ENCODE measurements around the gene SLC35F1.

SLC35F1 gene

DNA sequence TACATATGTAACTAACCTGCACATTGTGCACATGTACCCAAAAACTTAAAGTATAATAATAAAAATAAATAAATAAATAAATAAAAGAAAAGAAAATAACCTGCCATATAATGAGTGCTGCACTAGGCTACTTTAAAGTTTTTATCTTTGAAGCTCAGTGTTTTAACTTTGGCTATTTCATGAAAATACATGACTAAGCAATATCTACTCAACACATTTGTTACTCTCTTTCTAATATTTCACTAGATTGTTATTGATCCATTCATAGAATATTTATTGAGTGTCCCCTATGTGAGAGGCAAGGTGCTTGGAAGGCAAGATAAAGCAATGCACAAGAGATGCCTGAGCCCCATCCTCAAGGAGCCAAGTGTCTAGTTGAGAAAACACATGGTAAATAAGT lies 221.7 kb downstream of the SLC35F1 start:
- no peak for DNase-seq

GRCh38 chr6:118134206-118134605 lies 227.1 kb downstream of the SLC35F1 start:
- no peak for DNase-seq

- DNase-seq: no peak
Observed at GRCh38 chr6:118134736-118135135, 227.7 kb downstream of the SLC35F1 start.

DNA sequence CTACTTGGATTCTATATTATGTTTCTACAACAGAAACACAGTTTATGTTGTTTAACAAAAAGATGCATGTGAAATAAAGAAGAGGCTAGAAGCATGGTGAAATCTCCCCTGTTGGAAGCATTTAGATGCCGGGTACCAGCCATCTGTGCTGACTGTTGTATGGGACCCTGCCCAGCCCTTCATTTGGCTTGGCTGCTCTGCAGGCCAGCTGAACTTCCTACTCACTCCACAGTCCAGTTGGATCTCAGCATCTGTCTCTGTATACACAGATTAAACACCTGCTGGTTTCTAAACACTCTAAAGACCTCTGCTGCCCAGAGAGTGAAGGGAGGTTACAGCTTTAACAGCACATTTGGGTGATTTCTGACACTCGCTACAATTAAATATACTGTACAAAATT lies 228.3 kb downstream of the SLC35F1 start:
- no peak for DNase-seq

- no peak for DNase-seq
Observed at GRCh38 chr6:118141211-118141610, 234.1 kb downstream of the SLC35F1 start.

GRCh38 chr6:118146584-118146983 lies 239.5 kb downstream of the SLC35F1 start:
- DNase-seq: no peak

DNA sequence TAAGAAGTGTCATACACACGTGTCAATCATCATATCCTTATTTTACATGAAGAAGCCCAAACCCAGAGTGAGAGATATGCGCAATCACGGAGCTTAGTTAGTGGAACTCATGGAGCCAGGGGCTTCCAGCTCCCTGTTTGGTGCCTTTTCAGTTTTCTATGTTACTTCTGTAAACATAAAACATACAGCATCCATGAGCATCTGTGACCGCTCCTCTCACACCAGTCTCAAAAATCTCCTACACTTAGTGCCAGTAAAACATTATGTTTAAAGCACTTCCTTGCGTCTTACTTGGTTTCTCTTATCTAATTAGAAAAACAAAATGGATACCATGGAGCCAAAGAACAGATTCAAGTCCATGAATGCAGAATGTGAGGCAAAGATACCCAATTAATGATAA lies 240.4 kb downstream of the SLC35F1 start:
- DNase-seq: no peak

DNA sequence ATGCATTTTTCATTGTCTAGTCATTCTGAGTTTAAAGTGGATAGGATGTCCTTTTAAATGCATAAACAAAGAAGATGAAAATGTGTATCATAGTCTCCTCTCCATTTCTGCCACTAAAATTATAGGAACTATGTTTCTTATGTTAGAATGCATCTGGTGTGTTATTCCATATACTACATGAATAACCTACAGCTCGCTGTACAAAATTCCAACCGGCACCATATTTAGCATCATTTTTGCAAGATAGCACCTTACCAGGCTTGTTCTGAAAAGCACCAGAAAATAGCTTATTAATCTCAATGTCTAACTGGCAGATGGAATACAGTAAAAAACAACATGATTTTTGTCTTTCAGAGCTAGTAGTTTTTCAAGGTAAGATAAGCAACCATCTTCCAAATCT lies 241.5 kb downstream of the SLC35F1 start:
- DNase-seq: no peak

DNA sequence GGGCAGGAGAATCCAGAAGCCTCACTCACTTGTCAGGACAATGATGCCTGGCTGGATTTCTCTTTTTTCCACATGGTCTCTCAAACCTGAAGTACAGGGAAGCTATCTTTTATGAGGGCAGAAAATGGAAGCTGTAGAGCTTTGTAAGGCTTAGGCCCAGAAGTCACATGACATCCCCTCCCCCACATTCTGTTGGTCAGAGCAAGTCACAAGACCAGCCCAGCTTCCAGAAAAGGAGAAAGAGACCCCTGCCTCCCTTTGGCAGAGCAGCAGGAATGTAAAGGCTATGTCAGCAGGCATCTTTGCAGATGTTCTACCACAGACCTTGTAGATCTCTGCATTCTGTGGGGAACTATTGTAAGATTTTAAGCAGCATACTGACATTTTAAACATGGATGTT lies 245.5 kb downstream of the SLC35F1 start:
- no peak for DNase-seq

DNA sequence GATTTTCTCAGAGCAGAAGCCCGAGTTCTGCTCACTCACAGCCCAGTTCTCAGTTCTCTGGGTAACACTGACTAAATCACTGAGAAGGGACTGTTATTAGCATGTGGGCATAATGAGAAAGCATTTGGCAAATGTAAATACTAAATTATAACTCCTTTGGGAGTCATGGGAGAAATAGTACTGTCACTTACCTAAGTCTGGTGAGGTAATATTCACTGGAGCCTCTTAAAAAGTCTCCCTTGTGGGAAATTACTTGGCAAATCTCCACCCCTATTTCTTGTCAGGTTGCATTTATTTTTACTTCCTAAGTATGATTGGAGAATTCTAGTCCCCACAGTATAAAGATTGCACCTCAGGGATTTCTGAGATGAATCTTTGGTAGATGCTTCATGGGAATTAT lies 254.3 kb downstream of the SLC35F1 start:
- no peak for DNase-seq

- DNase-seq: no peak
Observed at GRCh38 chr6:118163542-118163941, 256.5 kb downstream of the SLC35F1 start.

GRCh38 chr6:118165500-118165899 lies 258.4 kb downstream of the SLC35F1 start:
- DNase-seq: no peak

DNA sequence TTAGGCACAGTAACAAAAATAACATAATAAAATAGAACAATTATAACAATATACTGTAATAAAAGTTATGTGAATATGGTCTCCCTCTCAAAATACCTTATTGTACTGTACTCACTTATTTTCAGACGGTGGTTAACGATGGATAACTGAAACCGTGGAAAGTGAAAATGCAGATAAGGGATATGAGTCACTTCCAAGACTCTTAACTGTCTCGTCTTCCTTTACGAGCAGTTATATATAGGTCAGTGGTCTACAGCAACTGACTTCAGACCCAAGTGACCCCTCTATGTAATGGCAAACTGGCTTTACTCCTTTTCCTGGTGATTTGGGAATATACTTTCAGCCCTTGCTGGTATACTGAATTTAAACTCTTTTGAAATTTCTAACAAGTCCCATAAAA lies 261.4 kb downstream of the SLC35F1 start:
- DNase-seq: no peak

GRCh38 chr6:118171852-118172251 lies 264.8 kb downstream of the SLC35F1 start:
- DNase-seq: no peak

DNA sequence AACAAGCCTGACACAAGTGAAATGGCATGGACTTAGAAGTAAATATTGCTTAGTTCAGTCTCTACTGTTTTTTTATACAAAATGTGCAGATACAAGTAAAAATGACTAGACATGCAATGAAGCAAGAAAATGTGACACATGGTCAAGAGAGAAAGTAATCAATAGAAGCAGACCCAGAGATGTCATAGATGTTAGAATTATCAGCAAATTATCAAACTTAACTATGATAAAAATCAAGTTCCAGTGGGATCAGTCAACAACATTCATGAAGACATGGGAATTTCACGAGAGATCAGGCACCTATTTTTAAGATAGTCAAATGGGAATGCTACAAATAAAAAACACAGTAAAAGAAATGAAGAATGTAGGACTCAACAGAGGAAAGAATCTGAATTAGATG lies 267.0 kb downstream of the SLC35F1 start:
- DNase-seq: no peak

DNA sequence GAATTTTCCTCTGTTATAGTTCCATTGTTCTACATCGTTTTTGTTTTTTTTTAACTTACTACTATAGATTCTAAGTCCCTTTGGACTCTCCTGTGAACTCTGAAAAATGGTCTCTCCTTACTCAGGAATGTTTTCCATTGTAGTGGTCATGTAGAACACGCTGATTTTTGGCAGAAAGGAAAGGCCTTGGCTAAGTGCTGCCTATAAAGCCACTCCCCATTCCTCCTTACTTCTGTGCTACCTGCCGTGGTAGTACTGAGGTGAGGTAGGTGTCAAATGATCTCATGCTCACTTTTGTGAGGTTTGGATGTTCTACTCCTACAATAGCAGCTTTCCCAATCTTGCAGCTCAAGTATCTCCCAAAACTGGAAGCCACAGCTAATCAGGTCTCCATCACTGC lies 270.7 kb downstream of the SLC35F1 start:
- no peak for DNase-seq

DNA sequence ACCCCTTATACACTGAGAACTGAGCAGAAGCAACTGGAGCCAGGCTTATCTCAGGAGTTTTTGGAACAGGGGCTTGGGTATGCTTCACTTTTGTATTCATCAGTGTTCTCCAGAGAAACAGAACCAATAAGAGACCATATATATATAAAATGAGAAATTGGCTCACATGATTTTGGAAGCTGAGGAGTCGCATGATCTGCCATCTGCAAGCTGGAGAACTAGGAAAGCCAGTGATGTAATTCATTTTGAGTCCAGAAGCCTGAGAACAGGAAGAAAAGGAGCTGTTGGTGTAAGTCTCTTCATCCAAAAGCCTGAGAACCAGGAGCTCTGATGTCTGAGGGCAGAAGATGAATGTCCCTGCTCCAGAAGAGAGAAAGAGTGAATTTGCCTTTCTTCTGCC lies 272.0 kb downstream of the SLC35F1 start:
- DNase-seq: no peak

GRCh38 chr6:118186672-118187567 lies 279.9 kb downstream of the SLC35F1 start:
- DNase-seq: no peak

DNA sequence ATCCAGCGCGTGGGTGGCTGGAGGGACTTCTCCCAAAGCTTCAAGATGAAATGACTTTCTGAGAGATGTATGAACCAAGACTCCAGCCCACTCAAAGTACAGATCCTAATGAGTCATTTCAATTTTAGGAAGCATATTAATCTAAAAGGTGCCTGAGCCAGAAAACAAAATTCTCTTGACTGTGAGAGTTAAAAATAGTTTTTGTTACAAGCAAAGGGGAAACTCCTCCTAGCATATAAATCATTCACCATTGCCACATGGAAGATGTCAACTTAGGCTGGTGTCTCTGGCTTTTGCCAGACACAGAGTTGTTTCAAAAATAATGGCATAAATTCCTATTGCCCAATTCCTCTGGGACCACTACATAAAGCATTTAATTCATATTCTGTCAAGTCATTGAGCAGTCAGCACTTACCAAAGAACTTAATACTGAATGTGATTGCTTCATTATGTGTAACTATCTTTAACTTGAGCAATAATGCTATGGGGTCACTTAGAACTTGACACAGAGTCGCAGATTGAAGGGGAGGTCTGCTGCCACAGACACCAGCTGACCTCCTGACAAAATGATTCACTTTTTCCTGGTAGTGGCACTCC lies 280.6 kb downstream of the SLC35F1 start:
- peak; percentile 56 for DNase-seq

DNA sequence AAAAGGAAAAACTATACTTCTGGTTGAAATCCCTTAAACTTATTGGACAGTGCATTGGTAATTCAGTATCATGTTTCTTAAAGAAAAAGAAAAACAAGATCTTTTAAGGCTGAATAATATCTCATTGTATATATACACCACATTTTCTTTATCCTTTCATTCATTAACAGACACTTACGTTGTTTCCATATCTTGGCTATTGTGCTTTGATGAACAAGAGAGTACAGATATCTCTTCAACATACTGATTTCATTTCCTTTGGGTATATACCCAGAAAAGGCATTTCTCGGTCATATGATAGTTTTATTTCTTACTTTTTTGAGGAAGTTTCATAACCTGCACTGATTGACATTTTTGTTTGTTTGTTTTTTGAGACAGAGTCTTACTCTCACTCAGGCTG lies 281.5 kb downstream of the SLC35F1 start:
- no peak for DNase-seq

- DNase-seq: no peak
Observed at GRCh38 chr6:118197539-118197938, 290.5 kb downstream of the SLC35F1 start.

DNA sequence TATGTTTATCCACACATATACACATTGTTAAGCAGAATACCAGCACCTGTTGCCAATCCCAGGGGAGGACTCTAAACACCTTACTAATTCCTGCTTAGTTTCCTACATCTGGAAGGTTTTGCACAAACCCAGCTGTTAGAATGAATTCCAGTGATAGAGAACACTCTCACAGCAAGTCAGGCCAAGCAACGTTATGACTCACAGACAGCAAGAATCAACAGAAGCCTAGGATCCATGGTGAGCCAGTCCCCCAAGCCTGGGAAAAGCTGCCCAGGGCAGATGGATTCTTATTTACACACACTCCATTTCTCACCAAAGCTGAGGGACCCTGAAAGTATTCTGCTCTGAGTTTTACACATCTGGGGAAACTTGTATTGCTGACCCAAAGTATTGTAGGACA lies 291.7 kb downstream of the SLC35F1 start:
- no peak for DNase-seq

DNA sequence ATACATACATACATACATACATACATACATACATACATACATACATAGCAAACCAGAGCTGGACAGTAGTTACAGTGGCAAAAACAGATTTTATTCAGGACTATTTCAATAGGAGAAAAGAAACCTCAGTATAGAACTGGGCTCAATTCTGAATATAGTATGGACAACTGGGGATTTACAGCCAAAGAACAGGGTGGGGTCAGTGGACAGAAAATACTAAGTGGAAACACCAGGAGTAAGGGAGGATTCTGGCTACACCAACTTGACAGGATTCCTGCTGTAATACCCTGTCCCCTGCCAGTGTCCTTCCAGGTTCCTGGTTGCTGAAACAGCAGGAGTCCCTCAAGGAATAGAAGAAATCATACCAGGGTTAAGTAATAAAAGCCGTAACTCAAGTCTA lies 293.1 kb downstream of the SLC35F1 start:
- no peak for DNase-seq

GRCh38 chr6:118202517-118202916 lies 295.5 kb downstream of the SLC35F1 start:
- no peak for DNase-seq

GRCh38 chr6:118203545-118203944 lies 296.5 kb downstream of the SLC35F1 start:
- DNase-seq: no peak
